Colonic mucosa (tissue), 4 donors: Measurements from ENCODE around the gene SRCAP. TPM values are rescaled to one million over a fixed set of nuclear protein-coding genes. Genes with fewer than 3 reads are reported as not detected.

ENCODE experiments used
- DNase-seq: peaks from one replicate; pipeline ENCODE4 v3.0.0-alpha.2; 2020
- H3K27ac ChIP-seq: fragments of 200-600 bp; one replicate; pipeline ENCODE4 v1.8.0; 2021
- H3K27me3 ChIP-seq: fragments of 200-600 bp; one replicate; pipeline ENCODE4 v1.8.0; 2021
- H3K36me3 ChIP-seq: fragments of 200-600 bp; one replicate; pipeline ENCODE4 v1.8.0; 2021
- H3K4me1 ChIP-seq: fragments of 200-600 bp; one replicate; pipeline ENCODE4 v1.8.0; 2021; ENCODE audit warnings: mild to moderate bottlenecking
- H3K4me3 ChIP-seq: fragments of 200-600 bp; one replicate; pipeline ENCODE4 v1.8.0; 2021
- H3K9ac ChIP-seq, 2 donors: one replicate each; pipeline ENCODE4 v1.7.0; 2013; ENCODE audit warnings: control low read depth in 2 of 2, low read depth in 2 of 2, low read length in 2 of 2
- H3K9me3 ChIP-seq: fragments of 200-600 bp; one replicate; pipeline ENCODE4 v1.8.0; 2021
- CTCF ChIP-seq: fragments of 200-600 bp; IDR thresholded peaks from one replicate; pipeline ENCODE4 v1.8.0; 2022; ENCODE audit warnings: antibody characterized with exemption, mild to moderate bottlenecking
- intact Hi-C: fragments of 100-400 bp; cut with DNase I; formaldehyde crosslinking; loops from one replicate; pipeline ENCODE4 v1.14.1; 2022
- total RNA-seq, 2 donors: library from RNA; stranded (reverse); fragmentation: NEBNext Ultra II Directional in 1 of 2; extraction: Animal tissue kit (Norgen Biotek cat#: 25700) in 1 of 2; gene quantifications; one replicate each; pipeline ENCODE4 v1.2.1, GENCODE V29; 2021
- donor health status: healthy.
- donor health status: DM: no; HTN: no; CAD: no.
- donor health status: DM: no; HTN: no; CAD: no.

The SRCAP gene
- total RNA-seq, 2 donors from 2014 or later: 44.0 to 79.3 TPM

DNA sequence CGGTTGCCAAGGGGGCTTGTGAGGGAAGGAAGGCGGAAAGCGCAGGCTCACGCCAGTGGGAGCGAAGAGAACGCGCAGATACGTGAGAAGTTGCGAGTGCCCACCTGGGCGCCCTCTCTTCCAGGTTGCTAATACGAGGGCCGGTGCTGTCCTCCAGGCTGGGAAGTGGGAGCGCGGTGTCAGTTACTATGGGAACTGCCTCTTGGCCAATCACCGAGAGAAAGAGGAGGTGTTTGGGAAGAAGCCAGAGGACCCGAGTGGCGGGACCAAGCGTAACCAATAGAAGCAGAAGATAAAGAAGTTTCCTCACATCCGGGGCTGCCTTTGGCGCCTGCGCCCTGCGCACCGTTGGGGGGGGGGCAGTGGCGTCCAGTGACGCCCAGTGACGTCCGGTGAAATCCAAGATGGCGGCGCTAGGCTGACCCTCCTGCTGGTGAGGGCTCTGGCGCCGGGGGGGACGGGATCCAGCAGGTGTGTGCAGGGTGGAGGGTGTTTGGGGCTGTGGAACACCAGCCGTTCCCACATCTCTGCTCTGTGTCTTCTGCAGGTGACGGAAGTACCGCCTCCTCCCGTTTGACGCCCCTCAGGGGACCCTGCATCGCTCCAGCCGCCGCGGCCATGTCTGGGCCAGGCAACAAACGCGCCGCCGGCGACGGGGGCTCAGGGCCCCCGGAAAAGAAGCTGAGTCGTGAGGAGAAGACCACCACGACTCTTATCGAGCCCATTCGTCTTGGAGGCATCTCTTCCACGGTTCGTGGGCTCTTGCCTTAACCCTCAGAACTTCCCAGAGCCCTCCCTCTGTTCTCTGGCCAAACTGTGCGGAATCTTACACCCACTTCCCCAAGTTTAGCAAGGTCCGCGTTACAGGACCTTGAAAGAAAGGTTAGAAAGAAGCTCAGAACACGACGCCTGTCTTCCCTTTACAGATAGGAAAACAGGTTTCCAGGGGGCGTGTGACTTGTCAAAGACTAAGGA, 63.2 kb downstream of the SRCAP start, which contains the start of the genes CFAP119 and RNF40:
TSS of gene CFAP119 (minus strand) at position 135 of the 975 bp plus-strand sequence. CDS start 314 bp downstream, outside the sequence.
TSS of gene RNF40 (plus strand) at position 395 of the 975 bp plus-strand sequence. CDS start at position 619, 224 bp downstream.
- no peaks in the 10 kb centered on the region for H3K27me3 ChIP-seq
- peak within 1 kb of the TSS; percentile 91 to 92 for H3K9ac ChIP-seq
- H3K36me3 ChIP-seq: peaks cover 28% of the 10 kb centered on the region
- peaks cover 12% of the 10 kb centered on the region for H3K4me1 ChIP-seq
- no peaks in the 10 kb centered on the region for H3K9me3 ChIP-seq
- H3K4me3 ChIP-seq: peak within 1 kb of the TSS; percentile 75
- TF ChIP-seq CTCF: no peak
- intact Hi-C loops: no loop called here
- DNase-seq: peak; percentile 97
- H3K27ac ChIP-seq: peak within 1 kb of the TSS; percentile 81

- intact Hi-C loops: no loop called here
- Histone ChIP-seq H3K27me3 (no peaks in the 10 kb centered on the region), H3K4me3 (peak overlapping the region; percentile 75), H3K27ac (peak overlapping the region; percentile 81), H3K36me3 (peaks cover 34% of the 10 kb centered on the region), H3K9ac (peak overlapping the region; percentile 91 to 92), H3K4me1 (peaks cover 12% of the 10 kb centered on the region), H3K9me3 (no peaks in the 10 kb centered on the region)
- no peak for DNase-seq
- no peak for TF ChIP-seq CTCF
Measured at GRCh38 chr16:30762991-30763725, 64.2 kb downstream of the SRCAP start.

DNA sequence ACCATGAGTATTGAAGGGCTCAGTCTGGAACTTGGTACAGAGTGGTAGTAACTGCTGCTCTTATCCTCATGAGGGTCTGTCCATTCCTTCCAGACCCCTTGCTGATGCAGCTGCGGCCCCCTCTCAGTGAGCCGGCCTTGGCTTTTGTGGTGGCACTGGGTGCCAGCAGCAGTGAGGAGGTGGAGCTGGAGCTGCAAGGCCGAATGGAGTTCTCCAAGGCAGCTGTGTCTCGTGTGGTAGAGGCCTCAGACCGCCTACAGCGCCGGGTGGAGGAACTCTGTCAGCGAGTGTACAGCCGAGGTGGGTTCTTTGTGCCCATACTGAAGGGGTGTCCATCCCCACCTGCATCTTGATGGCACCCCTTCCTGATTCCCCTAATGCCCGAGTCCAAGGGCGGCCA, 65.1 kb downstream of the SRCAP start:
- peaks cover 12% of the 10 kb centered on the region for H3K4me1 ChIP-seq
- no peak for DNase-seq
- no peaks in the 10 kb centered on the region for H3K27me3 ChIP-seq
- TF ChIP-seq CTCF: no peak
- H3K9me3 ChIP-seq: no peaks in the 10 kb centered on the region
- no peak overlapping the region for H3K27ac ChIP-seq
- peaks cover 41% of the 10 kb centered on the region for H3K36me3 ChIP-seq
- intact Hi-C loops: no loop called here
- H3K4me3 ChIP-seq: no peak overlapping the region
- H3K9ac ChIP-seq: no peak overlapping the region

- intact Hi-C loops: no loop called here
- no peak for TF ChIP-seq CTCF
- Histone ChIP-seq H3K27ac (no peak overlapping the region), H3K4me3 (no peak overlapping the region), H3K4me1 (peaks cover 12% of the 10 kb centered on the region), H3K9ac (no peak overlapping the region), H3K36me3 (peaks cover 46% of the 10 kb centered on the region), H3K27me3 (no peaks in the 10 kb centered on the region), H3K9me3 (no peaks in the 10 kb centered on the region)
- DNase-seq: no peak
Measured at GRCh38 chr16:30764816-30765465, 66.0 kb downstream of the SRCAP start.
